GM13976 (cell line): ENCODE measurements around the gene EMSY.

ENCODE experiments used
- DNase-seq: peaks from one replicate; pipeline ENCODE4 v3.0.0; 2012; ENCODE audit warnings: low spot score
- CTCF ChIP-seq: IDR thresholded peaks from 2 replicates; pipeline ENCODE4 v1.5.1; 2012; ENCODE audit warnings: borderline replicate concordance, mild to moderate bottlenecking; ENCODE audit not compliant: insufficient read depth; ENCODE audit errors: extremely low read depth, missing control alignments, control extremely low read depth
- in situ Hi-C: fragments of 300-500 bp; cut with MboI; formaldehyde crosslinking; loops from one replicate; pipeline ENCODE4 v1.12.0; 2022; ENCODE audit warnings: low sequenced_read_pairs, mixed read lengths, inconsistent platforms; ENCODE audit not compliant: unreplicated experiment

Gene EMSY

GRCh38 chr11:76493626-76494539 is 49.1 kb downstream of the EMSY start:
- TF ChIP-seq CTCF = no peak
- DNase-seq = no peak
- in situ Hi-C loops = no loop called here

- no peak for DNase-seq
- no peak for TF ChIP-seq CTCF
- in situ Hi-C loops = no loop called here
These were observed 50.2 kb downstream of the EMSY start for GRCh38 chr11:76495019-76495418.

- TF ChIP-seq CTCF = no peak
- in situ Hi-C loops = no loop called here
- DNase-seq = no peak
These were observed 51.4 kb downstream of the EMSY start for GRCh38 chr11:76496174-76496573.

- no peak for DNase-seq
- TF ChIP-seq CTCF = no peak
- in situ Hi-C loops = no loop called here
These were observed 56.8 kb downstream of the EMSY start for GRCh38 chr11:76501526-76502202.

- DNase-seq = no peak
- TF ChIP-seq CTCF = no peak
- in situ Hi-C loops = no loop called here
These were observed 62.0 kb downstream of the EMSY start for GRCh38 chr11:76506833-76507232.

GRCh38 chr11:76510060-76511047 is 65.5 kb downstream of the EMSY start:
- in situ Hi-C loops = no loop called here
- no peak for TF ChIP-seq CTCF

More at GRCh38 chr11:76510060-76511047, 65.5 kb downstream of the EMSY start:
- DNase-seq = no peak
